Transverse colon (tissue), 4 donors: Measurements from ENCODE around the gene CCL3. TPM values are rescaled to one million over a fixed set of nuclear protein-coding genes. Genes with fewer than 3 reads are reported as not detected.

Experiments
- DNase-seq: peaks from one replicate; pipeline ENCODE4 v3.0.0-alpha.2; 2019
- H3K27ac ChIP-seq, 4 donors: fragments of 200-600 bp; sonication (generic); 2 replicates each; pipeline ENCODE4 v1.5.1; 2016 to 2018; ENCODE audit warnings: inconsistent platforms in 4 of 4
- H3K27me3 ChIP-seq: fragments of 200-600 bp; sonication (generic); 2 replicates; pipeline ENCODE4 v1.5.1; 2017; ENCODE audit warnings: inconsistent platforms
- H3K36me3 ChIP-seq, 4 donors: fragments of 200-600 bp; sonication (generic); 2 replicates each; pipeline ENCODE4 v1.5.1; 2017 to 2019; ENCODE audit warnings: inconsistent platforms in 4 of 4
- H3K4me1 ChIP-seq, 4 donors: fragments of 200-600 bp; sonication (generic); 2 replicates each; pipeline ENCODE4 v1.5.1; 2017 to 2020; ENCODE audit warnings: inconsistent platforms in 4 of 4
- H3K4me3 ChIP-seq, 4 donors: fragments of 200-600 bp; sonication (generic); 1 replicate in 1 of 4; 2 replicates in 3 of 4; pipeline versions ENCODE4 v1.5.1 to v1.6.1; 2017 to 2019; ENCODE audit warnings: inconsistent platforms in 4 of 4
- H3K9me3 ChIP-seq, 2 donors: fragments of 200-600 bp; sonication (generic); 2 replicates each; pipeline ENCODE4 v1.5.1; 2017 to 2019; ENCODE audit warnings: inconsistent platforms in 2 of 2
- EP300 ChIP-seq: sonication (generic); formaldehyde crosslinking; IDR thresholded peaks from one replicate; pipeline ENCODE4 v1.6.1; 2017; ENCODE audit warnings: antibody characterized with exemption, low read depth
- POLR2A ChIP-seq: fragments of 450-650 bp; IDR thresholded peaks from one replicate; pipeline ENCODE4 v1.6.1; 2016; ENCODE audit warnings: antibody characterized with exemption, mild to moderate bottlenecking, moderate library complexity
- POLR2AphosphoS5 ChIP-seq, 3 donors: sonication (generic); formaldehyde crosslinking; IDR thresholded peaks; one replicate each; pipeline ENCODE4 v1.6.1; 2016; ENCODE audit warnings: antibody characterized with exemption in 3 of 3
- WGBS, 2 donors: methylation state at CpG; one replicate each; pipeline ENCODE4 v1.1.5; 2018; ENCODE audit warnings: low coverage in 1 of 2; 5-methylcytosine and 5-hydroxymethylcytosine counted together
- in situ Hi-C, 4 donors: fragments of 200-750 bp; cut with MboI; loops; one replicate each; pipeline versions ENCODE4 v1.15.0 to v1.15.1; 2017; ENCODE audit warnings: low sequenced_read_pairs in 3 of 4, low pct_ligation_motif_present in 1 of 4, low pct_unique_long_range_greater_than_20kb in 1 of 4
- intact Hi-C: fragments of 100-400 bp; cut with DNase I; formaldehyde crosslinking; loops from one replicate; pipeline ENCODE4 v1.15.1; 2023; ENCODE audit warnings: low total_unique reads
- small RNA-seq, 4 donors: library from RNA; depleted of rRNA; stranded (forward); fragments of <200 nt; gene quantifications; one replicate each; pipeline ENCODE3, GENCODE V24; 2016
- total RNA-seq, 4 donors: library from RNA; depleted of rRNA; stranded (reverse); fragments of >200 nt; gene quantifications; one replicate each; pipeline ENCODE4 v1.1.0, GENCODE V29; 2016
- TF ChIP-seq, protein P1 (sequence below), 5 experiments: fragments of 200-600 bp in 3 of 5; fragments of 450-650 bp in 2 of 5; sonication (generic) in 3 of 5; IDR thresholded peaks; 1 replicate in 2 of 5; 2 replicates in 3 of 5; pipeline ENCODE4 v1.5.1; 2016 to 2017; ENCODE audit warnings: antibody characterized with exemption in 5 of 5, inconsistent platforms in 3 of 5, mild to moderate bottlenecking in 2 of 5, moderate library complexity in 1 of 5

CCL3 gene
- total RNA-seq, 4 donors from 2014 or later = 1.1 to 4.4 TPM; not detected in 2

GRCh38 chr17:36049643-36050042 is 40.3 kb downstream of the CCL3 start:
- H3K27me3 ChIP-seq = no peaks in the 10 kb centered on the region
- 95 to 100% methylated on average over 2 of the region's 2 CpGs for WGBS, 2 donors
- no peak overlapping the region for H3K27ac ChIP-seq
- TF ChIP-seq, protein P1, sequence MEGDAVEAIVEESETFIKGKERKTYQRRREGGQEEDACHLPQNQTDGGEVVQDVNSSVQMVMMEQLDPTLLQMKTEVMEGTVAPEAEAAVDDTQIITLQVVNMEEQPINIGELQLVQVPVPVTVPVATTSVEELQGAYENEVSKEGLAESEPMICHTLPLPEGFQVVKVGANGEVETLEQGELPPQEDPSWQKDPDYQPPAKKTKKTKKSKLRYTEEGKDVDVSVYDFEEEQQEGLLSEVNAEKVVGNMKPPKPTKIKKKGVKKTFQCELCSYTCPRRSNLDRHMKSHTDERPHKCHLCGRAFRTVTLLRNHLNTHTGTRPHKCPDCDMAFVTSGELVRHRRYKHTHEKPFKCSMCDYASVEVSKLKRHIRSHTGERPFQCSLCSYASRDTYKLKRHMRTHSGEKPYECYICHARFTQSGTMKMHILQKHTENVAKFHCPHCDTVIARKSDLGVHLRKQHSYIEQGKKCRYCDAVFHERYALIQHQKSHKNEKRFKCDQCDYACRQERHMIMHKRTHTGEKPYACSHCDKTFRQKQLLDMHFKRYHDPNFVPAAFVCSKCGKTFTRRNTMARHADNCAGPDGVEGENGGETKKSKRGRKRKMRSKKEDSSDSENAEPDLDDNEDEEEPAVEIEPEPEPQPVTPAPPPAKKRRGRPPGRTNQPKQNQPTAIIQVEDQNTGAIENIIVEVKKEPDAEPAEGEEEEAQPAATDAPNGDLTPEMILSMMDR (IDR thresholded peaks at IDR 0.05) = no peak
- TF ChIP-seq EP300 (no peak), POLR2AphosphoS5 (IDR thresholded peaks at IDR 0.05) (no peak), POLR2A (no peak)
- in situ Hi-C loops = no loop called here
- H3K9me3 ChIP-seq = peaks cover 14 to 16% of the 10 kb centered on the region in 2 donors
- H3K36me3 ChIP-seq = no peaks in the 10 kb centered on the region
- no peaks in the 10 kb centered on the region for H3K4me1 ChIP-seq
- H3K4me3 ChIP-seq = no peak overlapping the region
- intact Hi-C loops = no loop called here
- no peak for DNase-seq

- in situ Hi-C loops = no loop called here
- TF ChIP-seq, protein P1 (IDR thresholded peaks at IDR 0.05) = no peak
- TF ChIP-seq POLR2A (no peak), EP300 (no peak), POLR2AphosphoS5 (IDR thresholded peaks at IDR 0.05) (no peak)
- H3K27me3 ChIP-seq = no peaks in the 10 kb centered on the region
- 73 to 97% methylated on average over 2 of the region's 2 CpGs for WGBS, 2 donors
- H3K9me3 ChIP-seq = peaks cover 14 to 16% of the 10 kb centered on the region in 2 donors
- no peaks in the 10 kb centered on the region for H3K36me3 ChIP-seq
- H3K27ac ChIP-seq = no peak overlapping the region
- intact Hi-C loops = no loop called here
- H3K4me3 ChIP-seq = no peak overlapping the region
- DNase-seq = no peak
- H3K4me1 ChIP-seq = no peaks in the 10 kb centered on the region
Observed at GRCh38 chr17:36048066-36048465, 41.9 kb downstream of the CCL3 start.

Small RNA genes within 50 kb of the gene (small RNA-seq; reads per million reads assigned to genes)
- gene RN7SL301P = 0 reads per million in 4 donors

Other genes with a start within 250 kb of the CCL3 start
- not detected for gene HEATR9, start 221.3 kb downstream of the CCL3 start, total RNA-seq
- 10 to 100 TPM in 2 of 4 donors, 1 to 10 TPM in 2; 1.8 to 12.8 (median 6.2) TPM for gene CCL5, start 209.8 kb downstream of the CCL3 start, total RNA-seq
- gene RDM1, start 159.4 kb downstream of the CCL3 start, total RNA-seq = 10 to 100 TPM in 1 of 4 donors, not detected in 3; 39.2 TPM
- gene LYZL6, start 146.4 kb downstream of the CCL3 start, total RNA-seq = not detected
- not detected for gene CCL16, start 108.6 kb downstream of the CCL3 start, total RNA-seq
- gene CCL14, start 103.4 kb downstream of the CCL3 start, total RNA-seq = 10 to 100 TPM in 1 of 4 donors, 1 to 10 TPM in 3; 4.2 to 19.5 (median 6.8) TPM
- 10 to 100 TPM in 3 of 4 donors, 1 to 10 TPM in 1; 6.8 to 68.8 (median 31.5) TPM for gene CCL15, start 88.6 kb downstream of the CCL3 start, total RNA-seq
- gene CCL23, start 72.2 kb downstream of the CCL3 start, total RNA-seq = 1 to 10 TPM in 1 of 4 donors, not detected in 3; 9.1 TPM
- gene CCL18, start 25.9 kb downstream of the CCL3 start, total RNA-seq = 1 to 10 TPM in 2 of 4 donors, not detected in 2; 1.2 to 4.9 TPM
- 10 to 100 TPM in 1 of 4 donors, 1 to 10 TPM in 1, not detected in 2; 4.2 to 10.8 TPM for gene CCL4, start 13.7 kb upstream of the CCL3 start, total RNA-seq
- gene TBC1D3B, start 86.5 kb upstream of the CCL3 start, total RNA-seq = 10 to 100 TPM in 1 of 4 donors, 1 to 10 TPM in 1, not detected in 2; 5.2 to 12.1 TPM
- gene CCL3L1, start 106.6 kb upstream of the CCL3 start, total RNA-seq = under 1 TPM in 1 of 4 donors, not detected in 3; 0.79 TPM
- 1 to 10 TPM in 2 of 4 donors, not detected in 2; 4.0 TPM for gene CCL4L2, start 120.9 kb upstream of the CCL3 start, total RNA-seq
- gene TBC1D3I, start 174.4 kb upstream of the CCL3 start, total RNA-seq = under 1 TPM in 1 of 4 donors, not detected in 3; 0.27 TPM
- 1 to 10 TPM in 1 of 4 donors, not detected in 3; 5.6 TPM for gene TBC1D3G, start 233.7 kb upstream of the CCL3 start, total RNA-seq